Karpas-422 (cell line): Measurements from ENCODE around the gene PPFIBP2. TPM values are rescaled to one million over a fixed set of nuclear protein-coding genes. Genes with fewer than 3 reads are reported as not detected.

Experiments used
- DNase-seq: peaks from one replicate; pipeline ENCODE4 v3.0.0-alpha.2; 2015
- H2AFZ ChIP-seq: fragments of 200-600 bp; sonication (generic); 2 replicates; pipeline ENCODE4 v1.6.1; 2014; ENCODE audit warnings: antibody characterized with exemption, low read length, mixed read lengths
- H3K27ac ChIP-seq: fragments of 200-600 bp; sonication (generic); 2 replicates; pipeline ENCODE4 v1.5.1; 2014; ENCODE audit warnings: mild to moderate bottlenecking, low read length, moderate library complexity
- H3K27me3 ChIP-seq: fragments of 200-600 bp; sonication (generic); 2 replicates; pipeline ENCODE4 v1.6.1; 2014; ENCODE audit warnings: low read length, mixed read lengths
- H3K36me3 ChIP-seq: fragments of 200-600 bp; sonication (generic); 2 replicates; pipeline ENCODE4 v1.6.1; 2014; ENCODE audit warnings: low read length, mixed read lengths; ENCODE audit not compliant: insufficient read depth
- H3K4me1 ChIP-seq: fragments of 200-600 bp; sonication (generic); 2 replicates; pipeline ENCODE4 v1.6.1; 2014; ENCODE audit warnings: mild to moderate bottlenecking, low read length, mixed read lengths
- H3K4me2 ChIP-seq: fragments of 200-600 bp; sonication (generic); 2 replicates; pipeline ENCODE4 v1.6.1; 2014; ENCODE audit warnings: low read length, low read depth, mild to moderate bottlenecking; ENCODE audit not compliant: poor library complexity, severe bottlenecking
- H3K4me3 ChIP-seq: fragments of 200-600 bp; sonication (generic); 2 replicates; pipeline ENCODE4 v1.5.1; 2014; ENCODE audit warnings: mild to moderate bottlenecking, antibody characterized with exemption, low read length, mixed read lengths
- H3K79me2 ChIP-seq: fragments of 200-600 bp; sonication (generic); 2 replicates; pipeline ENCODE4 v1.6.1; 2014; ENCODE audit warnings: mild to moderate bottlenecking, low read length, mixed read lengths
- H3K9ac ChIP-seq: fragments of 200-600 bp; sonication (generic); 2 replicates; pipeline ENCODE4 v1.6.0; 2014; ENCODE audit warnings: low read length
- H3K9me2 ChIP-seq: fragments of 200-600 bp; sonication (generic), shearing (Covaris generic); replicated peaks from 2 replicates; pipeline ENCODE4 v1.6.0; 2014; ENCODE audit warnings: mild to moderate bottlenecking, low read length, moderate library complexity; ENCODE audit not compliant: insufficient read depth
- H3K9me3 ChIP-seq: fragments of 300-700, 200-600 bp; sonication (generic); 2 replicates; pipeline ENCODE4 v1.6.1; 2014; ENCODE audit warnings: low read length, mixed read lengths
- H4K20me1 ChIP-seq: fragments of 200-600 bp; sonication (generic); 2 replicates; pipeline ENCODE4 v1.6.1; 2014; ENCODE audit warnings: mild to moderate bottlenecking, antibody characterized with exemption, low read length, low read depth; ENCODE audit not compliant: insufficient read depth
- total RNA-seq: library from RNA; depleted of rRNA; stranded (reverse); fragments of >200 nt; shearing (Covaris generic); gene quantifications from 2 replicates; pipeline ENCODE4 v1.2.3, GENCODE V29; 2014; ENCODE audit warnings: low replicate concordance

The PPFIBP2 gene
- total RNA-seq, 1 experiment from 2014 or later, result 36.5 TPM

DNA sequence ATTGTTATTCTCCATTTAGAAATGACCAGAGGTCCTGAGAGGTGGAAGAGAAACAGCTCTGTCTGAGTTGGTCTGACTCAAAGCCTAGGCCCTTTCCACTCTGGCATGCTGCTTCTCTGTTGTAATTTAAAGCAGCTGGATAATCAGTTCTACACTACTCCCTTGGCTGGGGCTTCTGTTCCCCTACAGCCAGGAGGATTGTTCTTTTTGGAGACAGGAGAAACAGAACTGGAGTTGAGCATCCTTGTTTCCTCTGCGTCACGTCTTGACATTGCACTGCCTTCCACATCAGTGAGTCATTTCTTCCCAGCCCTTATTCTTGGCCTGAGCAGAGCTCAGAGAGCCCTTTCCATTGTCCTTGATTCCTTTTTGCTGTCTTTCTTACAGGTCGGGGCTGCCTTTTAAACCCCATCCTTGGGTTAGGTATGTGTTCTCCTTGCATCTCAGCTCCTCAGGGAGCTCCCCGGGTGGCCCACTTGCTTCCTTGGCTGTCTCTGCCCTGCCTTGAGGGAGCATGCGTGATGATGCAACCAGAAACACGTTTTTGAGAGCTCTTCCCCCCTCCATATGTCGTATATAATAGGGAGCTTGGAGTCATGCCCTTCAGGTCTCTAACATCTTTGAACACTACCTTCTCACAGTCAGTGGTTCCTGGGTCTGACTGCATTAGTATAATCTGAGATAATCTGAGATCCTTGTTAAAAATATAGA, 123.8 kb downstream of the PPFIBP2 start:
- peaks cover 29% of the 10 kb centered on the region for H3K4me1 ChIP-seq
- H3K9me3 ChIP-seq, result no peaks in the 10 kb centered on the region
- H2AFZ ChIP-seq, result no peak overlapping the region
- no peak overlapping the region for H3K4me3 ChIP-seq
- H3K9ac ChIP-seq, result no peak overlapping the region
- no peak for DNase-seq
- no peaks in the 10 kb centered on the region for H3K36me3 ChIP-seq
- H4K20me1 ChIP-seq, result no peaks in the 10 kb centered on the region
- H3K79me2 ChIP-seq, result no peaks in the 10 kb centered on the region
- no peaks in the 10 kb centered on the region for H3K9me2 ChIP-seq
- H3K27me3 ChIP-seq, result no peaks in the 10 kb centered on the region
- no peak overlapping the region for H3K4me2 ChIP-seq
- H3K27ac ChIP-seq, result no peak overlapping the region

DNA sequence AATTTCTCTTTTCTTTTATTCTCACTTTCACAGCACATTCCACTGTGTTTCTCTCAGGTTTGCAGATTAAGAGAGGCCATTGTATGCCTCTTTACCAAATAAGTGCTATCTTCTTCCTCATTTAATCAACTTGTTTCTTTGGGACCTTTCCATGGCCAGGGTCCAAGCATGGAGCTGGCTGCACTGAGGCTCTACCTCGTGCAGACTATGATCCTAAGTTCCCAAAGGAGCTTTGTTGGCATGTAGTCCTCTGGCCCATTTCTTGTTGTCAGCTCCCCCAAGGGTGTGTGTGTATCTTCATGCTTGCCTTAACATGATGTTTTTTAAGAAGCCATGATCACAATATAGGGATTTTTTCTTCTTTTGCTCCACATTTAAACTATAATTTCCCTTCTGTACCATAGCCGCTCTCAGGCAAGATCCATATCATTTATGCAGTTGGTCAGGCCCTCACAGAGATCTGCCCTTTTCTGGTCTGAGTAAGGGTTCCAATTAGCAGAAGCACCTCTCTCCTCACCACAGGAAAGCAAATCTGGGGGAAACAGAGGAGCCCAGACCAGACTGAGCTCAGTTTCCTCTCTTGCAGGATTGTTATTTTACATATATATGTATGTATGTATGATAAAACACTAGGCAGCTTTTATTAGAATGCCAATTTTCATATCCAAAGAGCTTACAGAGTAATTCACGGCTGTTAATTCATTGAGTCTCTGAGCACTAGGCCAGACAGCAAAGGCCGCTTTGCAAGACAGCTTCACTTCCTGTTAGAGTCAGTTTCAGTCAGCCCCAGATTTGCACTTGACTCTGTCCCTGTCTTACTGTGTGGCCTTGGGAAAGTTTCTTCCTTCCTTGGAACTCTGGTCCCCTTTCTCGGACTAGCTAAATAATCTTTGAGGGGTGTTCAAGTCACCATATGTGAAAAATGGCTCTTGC, 125.2 kb downstream of the PPFIBP2 start:
- Histone ChIP-seq H3K27me3 (no peaks in the 10 kb centered on the region), H3K4me1 (peaks cover 29% of the 10 kb centered on the region), H3K4me2 (peak overlapping the region; percentile 33), H3K9ac (peak overlapping the region; percentile 18), H3K79me2 (no peaks in the 10 kb centered on the region), H3K36me3 (no peaks in the 10 kb centered on the region), H3K9me2 (no peaks in the 10 kb centered on the region), H4K20me1 (no peaks in the 10 kb centered on the region), H3K27ac (peak overlapping the region; percentile 70), H2AFZ (no peak overlapping the region), H3K4me3 (no peak overlapping the region), H3K9me3 (no peaks in the 10 kb centered on the region)
- DNase-seq, result peak; percentile 79

DNA sequence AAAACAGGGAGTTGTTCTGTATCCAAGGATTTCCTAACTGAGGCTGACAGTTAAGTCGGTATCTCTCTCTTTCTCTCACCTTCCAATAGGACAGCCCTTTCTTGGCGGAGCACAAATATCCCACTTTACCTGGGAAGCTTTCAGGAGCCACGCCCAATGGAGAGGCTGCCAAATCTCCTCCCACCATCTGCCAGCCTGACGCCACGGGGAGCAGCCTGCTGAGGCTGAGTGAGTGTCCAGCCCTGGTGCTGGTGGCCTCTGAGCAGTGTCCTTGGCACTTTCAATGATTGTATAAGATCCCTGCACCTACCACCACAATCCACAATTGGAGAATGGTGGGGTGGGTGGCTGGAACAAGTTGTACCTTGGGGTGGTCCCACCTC, 125.8 kb downstream of the PPFIBP2 start:
- Histone ChIP-seq H3K27ac (peak overlapping the region; percentile 70), H3K9me2 (no peaks in the 10 kb centered on the region), H3K4me3 (no peak overlapping the region), H3K4me2 (peak overlapping the region; percentile 33), H3K9ac (peak overlapping the region; percentile 18; the same call in 1 of the 2 replicates), H2AFZ (no peak overlapping the region), H4K20me1 (no peaks in the 10 kb centered on the region), H3K9me3 (no peaks in the 10 kb centered on the region), H3K27me3 (no peaks in the 10 kb centered on the region), H3K36me3 (no peaks in the 10 kb centered on the region), H3K4me1 (peaks cover 29% of the 10 kb centered on the region), H3K79me2 (no peaks in the 10 kb centered on the region)
- no peak for DNase-seq

DNA sequence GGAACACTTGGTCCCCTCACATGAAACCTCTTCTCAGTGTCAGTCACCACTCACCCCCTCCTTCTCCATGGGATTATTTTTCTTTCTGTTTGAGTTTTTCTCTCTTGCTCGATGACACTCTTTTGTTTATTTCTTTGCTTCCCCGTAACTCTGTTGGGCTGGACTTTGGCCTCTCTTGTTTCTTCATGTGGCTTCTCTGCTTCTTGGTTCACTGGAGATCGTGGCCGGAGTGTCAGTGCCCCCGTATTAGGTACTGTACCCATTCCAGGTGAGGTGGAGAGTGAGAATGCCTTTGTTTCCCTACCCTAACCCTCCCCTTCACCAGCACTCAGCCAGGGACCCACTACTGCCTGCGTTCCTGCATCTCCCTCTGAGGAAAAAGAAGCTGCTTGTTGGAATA, 127.0 kb downstream of the PPFIBP2 start:
- Histone ChIP-seq H3K27ac (no peak overlapping the region), H3K4me3 (no peak overlapping the region), H3K4me2 (no peak overlapping the region), H3K9me2 (no peaks in the 10 kb centered on the region), H3K9me3 (no peaks in the 10 kb centered on the region), H3K9ac (no peak overlapping the region), H3K36me3 (no peaks in the 10 kb centered on the region), H4K20me1 (no peaks in the 10 kb centered on the region), H2AFZ (no peak overlapping the region), H3K79me2 (no peaks in the 10 kb centered on the region), H3K4me1 (peaks cover 29% of the 10 kb centered on the region), H3K27me3 (no peaks in the 10 kb centered on the region)
- DNase-seq, result no peak

DNA sequence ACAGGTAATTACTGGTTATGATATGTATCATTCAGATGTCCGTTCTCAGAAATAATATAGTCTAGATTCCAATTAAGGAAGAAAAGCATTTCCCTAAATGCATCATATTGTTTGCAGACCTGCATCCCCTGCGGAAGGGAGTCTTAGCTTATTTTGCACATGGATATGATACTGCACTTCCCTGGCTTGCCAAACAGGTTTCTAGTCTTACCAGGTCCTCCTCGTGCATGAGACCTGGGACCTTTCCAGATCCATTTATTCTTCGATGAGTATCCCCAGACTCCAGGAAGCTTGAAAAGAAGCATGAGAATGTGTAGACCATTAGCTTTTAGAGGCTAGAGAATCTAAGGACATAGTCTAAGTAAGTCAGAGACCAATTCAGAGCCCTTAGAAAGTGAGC, 128.9 kb downstream of the PPFIBP2 start:
- no peak for DNase-seq

DNA sequence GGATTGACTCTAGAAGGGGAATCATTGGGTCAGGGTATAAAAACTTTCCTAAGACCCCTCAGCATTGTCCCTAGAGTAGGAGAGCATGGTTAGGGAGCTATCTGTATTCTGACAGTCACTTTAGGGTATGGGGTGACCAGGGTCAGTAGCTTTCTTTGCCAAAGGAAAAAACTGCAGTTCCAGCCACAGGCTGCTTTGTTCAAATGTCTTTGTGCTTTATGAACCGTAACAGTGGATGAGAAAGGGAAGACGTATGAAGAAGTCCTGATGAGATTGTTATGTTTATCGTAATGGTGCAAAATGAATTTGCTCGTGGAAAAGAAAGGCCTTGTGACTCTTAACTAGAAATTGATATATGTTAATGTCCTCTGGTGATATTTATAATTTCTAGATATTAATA, 129.5 kb downstream of the PPFIBP2 start:
- Histone ChIP-seq H3K27me3 (no peaks in the 10 kb centered on the region), H2AFZ (no peak overlapping the region), H3K9ac (no peak overlapping the region), H3K4me2 (no peak overlapping the region), H4K20me1 (no peaks in the 10 kb centered on the region), H3K4me1 (peaks cover 19% of the 10 kb centered on the region), H3K27ac (no peak overlapping the region), H3K79me2 (no peaks in the 10 kb centered on the region), H3K9me3 (no peaks in the 10 kb centered on the region), H3K9me2 (no peaks in the 10 kb centered on the region), H3K36me3 (no peaks in the 10 kb centered on the region), H3K4me3 (no peak overlapping the region)
- no peak for DNase-seq

More for the DNA sequence above, 128.9 kb downstream of the PPFIBP2 start:
- H4K20me1 ChIP-seq, result no peaks in the 10 kb centered on the region
- no peak overlapping the region for H3K4me3 ChIP-seq
- no peak overlapping the region for H2AFZ ChIP-seq
- no peaks in the 10 kb centered on the region for H3K27me3 ChIP-seq
- no peak overlapping the region for H3K4me2 ChIP-seq
- peaks cover 21% of the 10 kb centered on the region for H3K4me1 ChIP-seq
- no peaks in the 10 kb centered on the region for H3K36me3 ChIP-seq
- no peak overlapping the region for H3K9ac ChIP-seq
- no peaks in the 10 kb centered on the region for H3K79me2 ChIP-seq
- H3K9me2 ChIP-seq, result no peaks in the 10 kb centered on the region
- no peak overlapping the region for H3K27ac ChIP-seq
- H3K9me3 ChIP-seq, result no peaks in the 10 kb centered on the region

DNA sequence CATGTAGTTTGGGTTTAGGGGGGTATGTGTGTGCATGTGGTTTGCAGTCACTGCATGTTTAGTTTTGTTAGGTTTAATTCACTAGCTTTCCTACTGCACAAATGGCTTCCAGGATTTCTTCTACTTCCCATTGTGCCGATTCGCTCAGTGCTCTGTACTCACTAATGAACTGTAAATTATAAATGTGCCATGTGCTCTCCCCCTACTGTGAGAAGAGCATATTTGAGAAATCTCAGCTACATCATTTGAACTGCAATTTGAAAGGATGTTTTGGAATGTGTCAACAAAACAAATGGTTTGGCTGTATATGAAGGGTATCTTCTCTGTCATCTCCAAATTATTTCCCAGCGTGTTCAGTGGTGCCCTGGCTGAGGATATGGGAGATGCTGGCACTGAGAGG, 131.4 kb downstream of the PPFIBP2 start:
- H3K79me2 ChIP-seq, result no peaks in the 10 kb centered on the region
- H3K36me3 ChIP-seq, result no peaks in the 10 kb centered on the region
- H3K9me3 ChIP-seq, result no peaks in the 10 kb centered on the region
- no peak overlapping the region for H3K4me2 ChIP-seq
- no peak overlapping the region for H3K9ac ChIP-seq
- H3K4me3 ChIP-seq, result no peak overlapping the region
- no peak overlapping the region for H2AFZ ChIP-seq
- H3K27ac ChIP-seq, result no peak overlapping the region
- no peaks in the 10 kb centered on the region for H4K20me1 ChIP-seq
- no peaks in the 10 kb centered on the region; the same call in 1 of the 2 replicates for H3K4me1 ChIP-seq
- no peaks in the 10 kb centered on the region for H3K27me3 ChIP-seq
- H3K9me2 ChIP-seq, result no peaks in the 10 kb centered on the region
- no peak for DNase-seq

DNA sequence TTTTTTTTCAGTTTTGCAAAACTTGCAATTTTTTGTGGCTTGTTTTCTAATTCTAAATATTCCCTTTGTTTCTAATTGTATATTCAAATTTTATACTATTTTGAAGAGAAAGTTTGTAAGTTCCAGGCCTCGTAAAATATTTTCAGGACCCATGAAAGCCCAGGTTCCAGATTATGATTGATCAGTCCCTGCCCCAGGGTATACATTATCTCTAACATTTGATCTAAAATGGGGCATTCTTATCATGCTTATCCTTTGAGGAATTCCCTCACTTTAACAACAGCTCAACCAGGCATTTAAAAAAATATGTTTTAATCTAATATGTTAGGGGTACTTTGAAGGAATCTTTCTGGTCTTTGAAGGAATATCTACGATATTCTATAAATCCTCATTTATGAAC, 133.1 kb downstream of the PPFIBP2 start:
- no peak overlapping the region for H3K9ac ChIP-seq
- DNase-seq, result no peak
- H4K20me1 ChIP-seq, result no peaks in the 10 kb centered on the region
- H3K9me3 ChIP-seq, result no peaks in the 10 kb centered on the region
- no peaks in the 10 kb centered on the region for H3K36me3 ChIP-seq
- H3K27ac ChIP-seq, result no peak overlapping the region
- no peaks in the 10 kb centered on the region for H3K4me1 ChIP-seq
- H3K9me2 ChIP-seq, result no peaks in the 10 kb centered on the region
- no peak overlapping the region for H2AFZ ChIP-seq
- no peak overlapping the region for H3K4me2 ChIP-seq
- no peaks in the 10 kb centered on the region for H3K27me3 ChIP-seq
- no peaks in the 10 kb centered on the region for H3K79me2 ChIP-seq
- no peak overlapping the region for H3K4me3 ChIP-seq
